GM19099 (cell line): Measurements from ENCODE around the gene MIDN.

Source experiments
- POLR2A ChIP-seq: IDR thresholded peaks from 3 replicates; pipeline ENCODE4 v1.6.1; 2011; ENCODE audit warnings: low read depth; ENCODE audit not compliant: insufficient read length; ENCODE audit errors: extremely low read depth

MIDN gene

DNA sequence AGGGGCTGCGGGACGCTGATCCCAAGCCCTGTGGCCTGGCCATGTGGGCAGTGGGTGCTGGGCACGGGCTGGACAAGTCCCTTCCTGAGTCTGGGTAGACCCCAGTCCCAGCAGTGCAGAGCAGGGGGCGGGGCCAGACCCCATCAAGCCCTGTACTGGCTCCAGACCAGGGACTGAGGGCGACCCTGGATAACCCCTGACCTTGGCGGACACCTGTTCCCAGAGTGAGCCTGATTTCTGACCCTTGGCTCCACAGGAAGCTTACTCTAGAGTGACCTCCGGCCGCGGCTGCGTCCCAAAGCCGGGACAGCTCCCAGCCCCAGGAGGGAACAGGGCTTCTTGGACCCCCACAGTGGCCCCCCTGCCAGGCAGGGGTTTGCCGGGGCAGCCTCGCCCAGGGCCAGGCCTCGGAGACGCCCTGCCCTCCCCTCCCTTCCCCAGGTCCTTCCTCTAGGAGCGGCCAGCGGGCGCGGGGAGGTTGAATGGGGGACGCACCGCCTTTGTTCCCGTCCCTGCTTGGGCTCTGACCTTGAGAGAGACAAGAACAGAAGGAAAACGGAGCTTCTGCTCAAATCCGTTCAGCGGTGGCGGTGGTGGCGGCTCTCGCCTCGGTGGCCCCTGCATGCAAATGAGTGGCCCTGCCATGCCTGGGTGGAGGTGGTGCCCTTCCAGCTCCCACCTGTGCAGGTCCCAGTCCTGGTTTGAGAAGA, 35.0 kb downstream of the MIDN start:
- no peak for TF ChIP-seq POLR2A

DNA sequence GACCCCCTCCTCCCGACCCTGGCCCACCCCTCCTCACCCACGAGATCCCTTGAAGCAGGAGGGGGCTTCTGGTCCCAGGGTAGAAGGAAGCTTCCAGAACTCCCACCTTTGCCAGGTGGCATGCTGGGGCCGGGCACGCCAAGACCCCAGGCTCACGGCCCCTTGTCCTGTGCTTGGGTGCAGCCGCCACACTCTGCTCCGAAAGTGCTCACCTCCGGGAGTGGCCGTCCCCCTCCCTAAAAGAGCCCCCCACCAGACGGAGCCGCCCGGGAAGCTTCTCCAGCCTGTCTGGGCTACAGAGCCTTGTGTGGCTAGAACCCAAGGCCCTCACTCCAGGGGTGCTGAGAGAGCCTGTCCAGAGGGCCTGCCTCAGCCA, 35.5 kb downstream of the MIDN start:
- no peak for TF ChIP-seq POLR2A

DNA sequence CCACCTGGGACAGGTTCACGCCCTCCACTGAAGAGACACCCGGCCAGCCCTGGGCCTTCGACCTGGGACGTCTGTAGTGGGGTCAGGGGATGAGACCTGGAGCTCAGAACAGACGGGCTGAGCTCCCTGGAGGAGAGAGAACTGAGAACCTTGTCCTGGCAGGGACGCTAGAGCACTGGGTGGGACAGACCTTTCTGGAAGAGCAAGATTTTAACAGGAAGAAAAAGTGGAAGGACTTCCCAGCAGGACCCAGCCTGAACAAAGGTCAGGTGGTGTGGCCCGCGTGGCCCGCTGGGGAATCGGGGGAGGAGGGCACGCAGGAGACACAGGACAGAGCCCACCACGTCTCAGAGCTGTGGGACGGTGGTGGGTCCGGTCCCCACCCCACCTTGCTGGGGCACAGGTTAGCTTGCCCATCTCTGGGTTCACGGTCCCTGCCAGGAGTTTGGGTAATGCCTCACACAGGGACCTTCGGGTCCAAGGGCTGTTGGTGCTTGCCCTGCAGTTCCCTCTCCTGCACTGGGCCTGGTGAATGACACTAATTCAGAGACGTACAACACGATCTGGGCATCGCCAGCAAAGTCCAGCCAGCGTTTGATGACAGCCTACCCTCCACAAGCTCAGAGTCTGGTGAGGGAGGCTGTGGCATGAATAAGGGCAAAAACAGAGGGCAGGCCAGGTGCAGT, 36.1 kb downstream of the MIDN start:
- TF ChIP-seq POLR2A: no peak

DNA sequence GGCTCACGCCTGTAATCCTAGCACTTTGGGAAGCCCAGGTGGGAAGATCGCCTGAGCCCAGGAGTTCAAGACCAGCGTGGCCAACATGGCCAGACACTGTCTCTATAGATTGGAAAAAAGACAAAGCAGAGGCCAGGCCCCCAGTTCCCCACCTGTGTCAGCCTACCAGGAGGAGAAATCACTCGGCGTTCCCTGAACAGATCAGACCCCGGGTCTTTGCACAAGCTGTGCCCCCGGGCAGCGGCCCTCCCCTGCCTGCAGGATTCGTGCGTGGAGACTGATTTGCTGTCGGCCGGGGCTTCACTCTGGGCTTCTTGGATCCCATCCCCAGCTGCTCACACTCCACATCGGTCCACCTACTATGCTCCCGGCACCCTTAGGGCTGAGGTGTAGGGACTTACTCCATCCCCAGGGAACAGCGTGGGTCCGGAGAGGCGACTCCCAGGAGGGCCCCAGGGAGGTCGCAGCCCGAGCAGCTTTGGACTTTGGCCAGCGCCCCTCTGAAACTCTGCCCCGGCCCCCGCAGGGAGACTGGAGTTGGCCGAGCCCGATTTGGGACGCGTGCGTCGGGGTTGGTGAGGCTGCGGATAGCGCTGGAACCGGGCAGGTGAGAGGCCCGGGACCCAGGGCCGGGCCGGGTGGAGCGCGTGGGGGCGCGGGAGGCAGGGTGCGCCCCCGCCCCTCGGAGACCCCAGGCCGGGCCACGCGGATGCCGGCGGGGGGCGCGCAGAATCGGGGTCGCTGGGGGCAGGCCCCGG, 36.8 kb downstream of the MIDN start:
- no peak for TF ChIP-seq POLR2A

DNA sequence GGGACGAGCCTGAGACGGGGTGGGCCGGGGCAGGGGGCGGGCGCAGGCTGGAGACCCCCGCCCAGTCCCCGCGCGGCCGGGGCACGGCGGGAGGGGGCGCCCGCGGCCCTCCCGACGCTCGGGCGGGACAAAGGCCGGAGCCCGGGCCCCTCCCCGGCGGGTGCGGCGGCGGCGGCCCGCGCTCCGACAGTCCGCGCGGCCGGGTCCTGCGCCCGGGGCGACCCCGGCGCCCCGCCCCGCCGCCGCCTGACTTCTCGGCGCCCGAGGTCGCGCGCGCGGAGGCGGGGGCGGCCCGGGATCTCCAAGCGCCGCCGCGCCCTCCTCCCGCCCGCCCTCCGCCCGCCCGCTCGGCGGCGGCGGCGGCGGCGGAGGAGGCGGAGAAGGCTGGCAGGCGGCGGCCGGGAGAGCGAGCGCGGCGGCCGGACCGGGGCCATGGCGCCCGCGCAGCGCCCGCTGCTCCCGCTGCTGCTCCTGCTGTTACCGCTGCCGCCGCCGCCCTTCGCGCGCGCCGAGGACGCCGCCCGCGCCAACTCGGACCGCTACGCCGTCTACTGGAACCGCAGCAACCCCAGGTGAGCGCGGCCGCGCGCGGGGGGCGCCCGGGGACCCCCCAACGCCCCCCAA, 37.5 kb downstream of the MIDN start, which contains the start of gene EFNA2:
EFNA2 (plus strand) TSS at position 137 of the 624 bp plus-strand sequence; CDS start at position 433, 296 bp downstream.
- no peak for TF ChIP-seq POLR2A

DNA sequence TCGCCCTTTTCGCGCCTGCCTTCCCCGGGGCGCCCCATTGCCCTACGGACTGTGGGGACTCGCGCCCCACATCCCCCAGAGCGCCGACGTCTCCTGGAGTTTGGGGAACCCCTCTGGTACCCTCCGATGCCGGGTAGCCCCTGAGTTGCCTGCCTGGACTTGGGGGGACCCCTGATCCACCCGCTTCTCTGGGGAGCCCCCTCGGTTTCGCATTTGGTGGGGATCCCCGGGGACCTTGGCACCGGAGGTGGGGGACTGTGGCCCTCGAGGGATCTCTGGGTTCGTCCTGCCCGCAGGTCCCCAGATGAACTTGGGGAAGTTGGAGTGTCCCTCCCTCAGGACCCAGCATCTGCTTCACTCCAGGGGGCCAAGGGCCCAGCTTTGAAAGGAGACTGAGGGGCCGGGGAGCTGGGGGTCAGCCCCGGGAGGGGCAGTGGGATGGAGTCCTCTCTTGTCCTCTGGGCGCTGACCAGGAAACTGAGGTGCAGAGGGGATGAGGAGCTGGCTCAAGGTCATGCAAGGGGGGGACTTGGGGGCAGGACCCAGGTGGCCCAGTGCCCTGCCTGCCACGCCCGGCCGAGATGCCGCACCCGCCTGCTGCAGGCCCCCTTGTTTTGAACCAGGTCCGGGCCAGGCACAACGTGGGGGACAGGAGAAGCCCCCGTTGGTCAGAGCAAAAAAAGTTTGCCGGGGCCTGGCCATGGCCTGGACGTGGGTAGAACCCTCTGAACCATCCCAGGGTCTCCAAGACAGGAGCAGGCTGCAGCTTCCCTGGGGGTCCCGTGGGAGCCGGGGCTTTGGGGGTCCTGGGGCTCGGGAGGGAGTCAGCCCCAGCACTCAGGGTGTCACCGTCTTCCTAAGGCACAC, 38.3 kb downstream of the MIDN start:
- TF ChIP-seq POLR2A: no peak

DNA sequence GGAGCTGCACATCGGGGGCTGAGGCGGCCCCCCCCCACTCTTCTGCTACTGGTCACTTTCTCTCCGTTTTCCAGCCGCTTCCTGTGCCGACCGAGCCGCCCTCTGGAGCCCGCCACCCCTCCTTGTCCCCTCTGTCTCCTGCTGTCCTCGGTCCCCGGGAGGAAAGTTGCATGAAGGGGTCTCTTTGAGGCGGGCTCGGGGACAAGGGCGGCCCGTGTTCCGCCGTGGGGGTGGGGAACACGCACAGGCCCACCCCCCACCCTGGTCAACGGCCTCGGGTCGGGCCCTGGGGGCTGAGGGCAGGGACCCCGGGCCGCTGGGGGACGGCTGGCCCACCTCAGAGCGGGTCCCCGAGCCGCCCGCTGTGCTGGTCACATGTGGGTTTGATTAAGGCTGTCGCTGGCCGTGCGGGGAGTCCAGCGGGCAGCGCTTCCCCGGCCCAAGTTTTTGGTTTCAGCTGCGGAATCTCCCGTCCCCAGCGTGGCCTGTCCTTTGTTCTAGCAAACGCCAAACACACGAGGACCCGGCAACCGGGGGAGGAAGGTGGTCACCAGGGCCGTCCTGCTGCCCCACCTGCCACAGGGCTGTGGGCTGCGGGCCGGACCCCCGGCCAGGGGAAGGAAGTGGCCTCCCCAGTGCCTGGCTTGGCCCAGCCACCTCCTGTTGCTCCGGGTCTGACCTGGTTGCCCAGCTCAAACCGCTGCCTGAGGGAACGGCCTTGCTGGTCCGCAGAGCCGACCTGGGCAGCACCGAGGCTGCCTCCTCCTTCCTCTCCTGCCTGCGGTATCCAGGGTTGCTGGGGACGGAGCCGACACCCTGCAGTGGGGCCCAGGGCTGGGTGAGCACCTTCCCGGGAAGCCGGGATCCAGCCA, 39.2 kb downstream of the MIDN start:
- TF ChIP-seq POLR2A: no peak

DNA sequence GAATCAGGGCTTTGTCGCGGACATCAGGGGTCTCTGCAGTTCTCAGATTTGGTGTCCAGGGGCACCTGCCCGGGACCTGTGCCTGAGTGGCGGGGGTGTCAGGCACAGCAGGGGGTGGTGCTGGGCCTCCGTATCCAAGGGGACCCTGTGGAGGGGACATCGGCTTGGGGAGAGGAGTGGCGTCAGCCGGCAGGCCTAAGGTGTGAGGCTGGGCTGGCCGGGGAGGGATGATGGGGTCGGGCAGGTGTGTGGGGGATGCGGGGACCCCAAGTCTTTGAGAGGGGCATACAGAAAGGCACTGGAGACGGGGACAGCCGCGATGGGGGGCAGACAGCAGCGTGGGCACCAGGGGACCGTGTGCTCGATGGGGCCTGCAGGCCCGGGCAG, 39.8 kb downstream of the MIDN start:
- no peak for TF ChIP-seq POLR2A

DNA sequence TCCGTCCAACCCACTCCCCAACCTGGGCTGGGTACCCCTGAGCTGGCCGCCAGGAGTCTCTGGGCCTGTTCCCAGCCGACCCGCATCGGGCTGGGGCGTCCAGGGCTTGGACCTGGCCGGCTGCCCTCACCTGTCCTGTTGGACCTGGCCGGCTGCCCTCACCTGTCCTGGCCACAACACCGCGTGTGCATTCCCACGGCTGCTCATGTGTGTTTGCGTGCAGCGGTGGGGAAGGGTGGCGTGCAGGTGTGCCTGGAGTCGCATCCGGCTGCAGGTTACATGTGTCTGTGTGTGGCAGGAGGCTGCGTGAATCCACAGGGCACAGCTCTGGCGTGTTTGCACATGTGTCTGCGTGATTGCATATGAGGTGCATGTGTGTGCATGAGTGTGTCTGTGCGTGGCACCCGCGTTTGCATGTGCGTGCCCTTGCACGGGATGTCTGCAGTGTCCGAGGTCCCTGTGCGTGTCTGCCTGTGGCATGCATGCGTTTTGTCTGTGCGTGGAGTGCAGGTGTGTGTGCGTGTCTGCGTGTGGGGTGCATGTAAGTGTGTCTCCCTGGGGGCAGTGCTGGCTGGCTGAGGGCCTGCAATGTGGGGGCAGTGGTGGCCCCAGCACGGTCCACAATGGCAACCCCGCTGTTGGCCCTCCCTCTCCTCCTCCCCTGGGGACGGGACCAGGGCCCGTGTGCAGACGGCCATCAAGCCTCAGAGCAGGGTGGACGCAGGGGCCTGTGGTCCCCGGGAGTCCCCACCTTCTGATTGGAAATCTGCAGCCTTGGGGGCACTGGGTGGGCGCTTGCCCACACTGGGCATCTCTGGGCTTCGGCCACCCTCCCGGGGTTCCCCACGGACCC, 40.7 kb downstream of the MIDN start:
- TF ChIP-seq POLR2A: no peak

DNA sequence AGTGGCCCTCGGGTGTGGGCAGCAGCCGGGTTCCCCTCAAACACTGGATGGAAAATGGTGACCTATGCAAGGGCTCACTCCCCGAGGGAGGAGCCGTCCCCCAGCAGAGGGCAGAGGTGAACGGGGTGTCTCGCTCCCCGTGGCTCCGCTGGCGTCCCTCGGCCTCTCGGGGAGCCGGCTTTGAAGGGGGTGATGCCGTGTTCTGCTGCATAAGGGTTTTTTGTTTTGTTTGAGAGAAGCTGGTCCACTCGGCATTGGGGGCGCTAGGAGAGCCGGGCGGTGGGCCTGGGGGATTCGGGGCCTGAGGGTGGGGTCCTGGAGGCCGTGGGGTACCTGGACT, 41.3 kb downstream of the MIDN start:
- no peak for TF ChIP-seq POLR2A

DNA sequence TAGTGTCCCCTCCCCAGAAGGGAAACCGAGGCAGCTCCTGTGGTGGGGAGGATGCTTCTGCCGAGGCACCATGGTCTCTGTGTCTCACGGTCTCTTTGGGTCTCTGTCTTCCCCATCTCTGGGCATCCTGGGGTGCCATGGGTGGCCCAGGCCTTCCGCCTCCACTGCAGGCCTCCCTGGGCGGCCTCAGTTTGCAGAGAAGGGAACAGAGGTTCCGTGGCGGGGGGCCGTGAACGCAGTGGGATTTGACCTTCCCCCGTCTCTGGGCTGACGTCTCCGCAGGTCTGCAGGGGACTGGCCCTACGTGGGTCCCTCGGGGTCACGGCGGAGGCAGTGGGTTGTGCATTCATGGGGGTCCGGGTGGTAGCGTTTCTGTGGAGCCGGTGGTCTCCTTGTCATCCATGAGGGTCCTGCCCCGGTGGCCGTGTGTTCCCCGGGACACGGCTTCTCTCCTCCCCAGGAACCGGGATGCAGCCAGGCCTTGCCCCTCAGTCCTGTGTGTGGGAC, 41.9 kb downstream of the MIDN start:
- TF ChIP-seq POLR2A: no peak
